OCI-LY1 (cell line): ENCODE measurements around the gene ITIH4.

Experiments
- H2AFZ ChIP-seq: fragments of 200-600 bp; sonication (generic), shearing (Covaris generic); 2 replicates; pipeline ENCODE4 v1.6.0; 2014; ENCODE audit warnings: antibody characterized with exemption, mild to moderate bottlenecking, low read length
- H3F3A ChIP-seq: fragments of 200-600 bp; sonication (generic), shearing (Covaris generic); 2 replicates; pipeline ENCODE4 v1.6.0; 2014; ENCODE audit warnings: mild to moderate bottlenecking, antibody characterized with exemption, low read length, moderate library complexity; ENCODE audit not compliant: insufficient read depth
- H3K27ac ChIP-seq: fragments of 200-600 bp; sonication (generic); 2 replicates; pipeline ENCODE4 v1.5.1; 2014; ENCODE audit warnings: low read length, mixed run types, mild to moderate bottlenecking, low read depth; ENCODE audit not compliant: poor library complexity, severe bottlenecking
- H3K27me3 ChIP-seq: fragments of 200-600 bp; sonication (generic); 2 replicates; pipeline ENCODE4 v1.6.0; 2014; ENCODE audit warnings: antibody characterized with exemption, mild to moderate bottlenecking, low read length, moderate library complexity; ENCODE audit not compliant: insufficient read depth
- H3K36me3 ChIP-seq: fragments of 200-600 bp; sonication (generic); 2 replicates; pipeline ENCODE4 v1.6.1; 2014; ENCODE audit warnings: mild to moderate bottlenecking, antibody characterized with exemption, low read length, moderate library complexity, mixed read lengths; ENCODE audit not compliant: insufficient read depth
- H3K4me1 ChIP-seq: fragments of 200-600 bp; sonication (generic); 2 replicates; pipeline ENCODE4 v1.5.1; 2014; ENCODE audit warnings: mild to moderate bottlenecking, low read length, moderate library complexity; ENCODE audit not compliant: insufficient read depth, severe bottlenecking
- H3K4me2 ChIP-seq: fragments of 200-600 bp; sonication (generic), shearing (Covaris generic); 2 replicates; pipeline ENCODE4 v1.6.1; 2014; ENCODE audit warnings: low read length
- H3K4me3 ChIP-seq: fragments of 200-600 bp; sonication (generic); 2 replicates; pipeline ENCODE4 v1.5.1; 2014; ENCODE audit warnings: low read length, low read depth, mild to moderate bottlenecking, mixed read lengths; ENCODE audit not compliant: poor library complexity, severe bottlenecking
- H3K79me2 ChIP-seq: fragments of 200-600 bp; shearing (Covaris generic); 2 replicates; pipeline ENCODE4 v1.6.1; 2016; ENCODE audit warnings: mixed run types, low read length, mixed read lengths; ENCODE audit not compliant: insufficient read depth
- H3K9ac ChIP-seq: fragments of 200-600 bp; sonication (generic), shearing (Covaris generic); 2 replicates; pipeline ENCODE4 v1.6.1; 2014; ENCODE audit warnings: mild to moderate bottlenecking, low read length, mixed read lengths
- H3K9me2 ChIP-seq: fragments of 200-600 bp; sonication (generic), shearing (Covaris generic); 2 replicates; pipeline ENCODE4 v1.6.1; 2014; ENCODE audit warnings: low read depth, mild to moderate bottlenecking, low read length, mixed read lengths
- H3K9me3 ChIP-seq: fragments of 200-600 bp; shearing (Covaris generic); 2 replicates; pipeline ENCODE4 v1.6.1; 2014; ENCODE audit warnings: low read length, mixed read lengths
- H4K20me1 ChIP-seq: fragments of 200-600 bp; sonication (generic), shearing (Covaris generic); 2 replicates; pipeline ENCODE4 v1.6.0; 2016; ENCODE audit warnings: mild to moderate bottlenecking, low read length; ENCODE audit not compliant: insufficient read depth
- EZH2 ChIP-seq: fragments of 200-600 bp; sonication (generic), shearing (Covaris generic); IDR thresholded peaks from 2 replicates; pipeline ENCODE4 v1.8.0; 2017; ENCODE audit warnings: borderline replicate concordance, mixed run types, mild to moderate bottlenecking, antibody characterized with exemption, low read length, moderate library complexity, mixed read lengths
- TF ChIP-seq, protein P1 (sequence below): fragments of 200-600 bp; sonication (generic), shearing (Covaris generic); IDR thresholded peaks from 2 replicates; pipeline ENCODE4 v1.5.1; 2017; ENCODE audit warnings: mild to moderate bottlenecking, antibody characterized with exemption, low read length, moderate library complexity, mixed read lengths

The ITIH4 gene

DNA sequence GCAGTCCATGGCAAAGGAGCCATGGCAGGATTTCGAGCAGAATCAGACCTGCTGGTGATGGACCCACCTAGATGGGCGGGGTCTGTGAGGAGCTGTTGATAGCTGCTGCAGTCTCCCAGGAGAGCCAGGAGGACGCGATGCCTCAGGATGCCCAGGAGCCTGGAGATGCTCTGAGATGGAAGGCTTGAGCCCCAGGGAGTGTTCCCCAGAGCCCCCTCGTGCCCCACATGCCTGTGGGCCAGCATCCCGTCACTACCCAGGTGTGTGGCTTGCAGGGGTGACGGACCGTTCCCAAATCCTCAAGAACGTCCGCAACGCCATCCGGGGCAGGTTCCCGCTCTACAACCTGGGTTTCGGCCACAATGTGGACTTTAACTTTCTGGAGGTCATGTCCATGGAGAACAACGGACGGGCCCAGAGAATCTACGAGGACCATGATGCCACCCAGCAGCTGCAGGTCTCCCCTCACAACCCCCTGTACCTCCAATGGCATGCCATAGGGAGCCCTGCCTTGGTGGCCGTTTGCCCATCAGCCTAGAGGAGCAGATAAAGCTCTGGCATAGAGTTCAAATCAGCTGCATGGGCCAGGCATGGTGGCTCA is 46.4 kb downstream of the ITIH4 start:
- Histone ChIP-seq H4K20me1 (no peaks in the 10 kb centered on the region), H3K27me3 (no peaks in the 10 kb centered on the region), H2AFZ (no peak overlapping the region), H3K4me2 (no peak overlapping the region), H3K79me2 (no peaks in the 10 kb centered on the region), H3K9ac (no peak overlapping the region), H3K9me3 (no peaks in the 10 kb centered on the region), H3F3A (no peaks in the 10 kb centered on the region), H3K4me1 (peaks cover 8% of the 10 kb centered on the region), H3K27ac (no peak overlapping the region), H3K36me3 (no peaks in the 10 kb centered on the region), H3K4me3 (no peak overlapping the region), H3K9me2 (no peaks in the 10 kb centered on the region)
- no peak for TF ChIP-seq EZH2
- TF ChIP-seq, protein P1, sequence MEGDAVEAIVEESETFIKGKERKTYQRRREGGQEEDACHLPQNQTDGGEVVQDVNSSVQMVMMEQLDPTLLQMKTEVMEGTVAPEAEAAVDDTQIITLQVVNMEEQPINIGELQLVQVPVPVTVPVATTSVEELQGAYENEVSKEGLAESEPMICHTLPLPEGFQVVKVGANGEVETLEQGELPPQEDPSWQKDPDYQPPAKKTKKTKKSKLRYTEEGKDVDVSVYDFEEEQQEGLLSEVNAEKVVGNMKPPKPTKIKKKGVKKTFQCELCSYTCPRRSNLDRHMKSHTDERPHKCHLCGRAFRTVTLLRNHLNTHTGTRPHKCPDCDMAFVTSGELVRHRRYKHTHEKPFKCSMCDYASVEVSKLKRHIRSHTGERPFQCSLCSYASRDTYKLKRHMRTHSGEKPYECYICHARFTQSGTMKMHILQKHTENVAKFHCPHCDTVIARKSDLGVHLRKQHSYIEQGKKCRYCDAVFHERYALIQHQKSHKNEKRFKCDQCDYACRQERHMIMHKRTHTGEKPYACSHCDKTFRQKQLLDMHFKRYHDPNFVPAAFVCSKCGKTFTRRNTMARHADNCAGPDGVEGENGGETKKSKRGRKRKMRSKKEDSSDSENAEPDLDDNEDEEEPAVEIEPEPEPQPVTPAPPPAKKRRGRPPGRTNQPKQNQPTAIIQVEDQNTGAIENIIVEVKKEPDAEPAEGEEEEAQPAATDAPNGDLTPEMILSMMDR = no peak

DNA sequence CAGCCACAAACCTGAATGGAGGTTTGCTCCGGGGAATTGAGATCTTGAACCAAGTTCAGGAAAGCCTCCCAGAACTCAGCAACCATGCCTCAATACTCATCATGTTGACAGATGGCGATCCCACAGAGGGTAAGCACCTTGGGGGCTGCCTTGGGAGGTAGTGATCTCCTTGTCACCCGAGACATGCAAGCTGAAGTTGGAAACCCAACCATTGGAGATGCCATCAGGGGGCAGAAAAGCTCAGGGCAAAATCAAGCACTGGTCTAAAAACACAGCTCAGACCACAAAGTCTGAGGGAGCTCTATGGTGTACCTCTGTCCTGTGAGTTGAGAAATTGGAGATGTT is 47.3 kb downstream of the ITIH4 start:
- Histone ChIP-seq H3K9me2 (no peaks in the 10 kb centered on the region), H3K9me3 (no peaks in the 10 kb centered on the region), H3K9ac (no peak overlapping the region), H3K4me1 (peaks cover 10% of the 10 kb centered on the region), H4K20me1 (no peaks in the 10 kb centered on the region), H3K79me2 (no peaks in the 10 kb centered on the region), H3K4me3 (no peak overlapping the region), H3K36me3 (no peaks in the 10 kb centered on the region), H3K4me2 (no peak overlapping the region), H3K27me3 (no peaks in the 10 kb centered on the region), H2AFZ (no peak overlapping the region), H3K27ac (no peak overlapping the region), H3F3A (no peaks in the 10 kb centered on the region)
- TF ChIP-seq, protein P1 = peak; percentile 9; the same call in 1 of the 2 replicates
- no peak for TF ChIP-seq EZH2

DNA sequence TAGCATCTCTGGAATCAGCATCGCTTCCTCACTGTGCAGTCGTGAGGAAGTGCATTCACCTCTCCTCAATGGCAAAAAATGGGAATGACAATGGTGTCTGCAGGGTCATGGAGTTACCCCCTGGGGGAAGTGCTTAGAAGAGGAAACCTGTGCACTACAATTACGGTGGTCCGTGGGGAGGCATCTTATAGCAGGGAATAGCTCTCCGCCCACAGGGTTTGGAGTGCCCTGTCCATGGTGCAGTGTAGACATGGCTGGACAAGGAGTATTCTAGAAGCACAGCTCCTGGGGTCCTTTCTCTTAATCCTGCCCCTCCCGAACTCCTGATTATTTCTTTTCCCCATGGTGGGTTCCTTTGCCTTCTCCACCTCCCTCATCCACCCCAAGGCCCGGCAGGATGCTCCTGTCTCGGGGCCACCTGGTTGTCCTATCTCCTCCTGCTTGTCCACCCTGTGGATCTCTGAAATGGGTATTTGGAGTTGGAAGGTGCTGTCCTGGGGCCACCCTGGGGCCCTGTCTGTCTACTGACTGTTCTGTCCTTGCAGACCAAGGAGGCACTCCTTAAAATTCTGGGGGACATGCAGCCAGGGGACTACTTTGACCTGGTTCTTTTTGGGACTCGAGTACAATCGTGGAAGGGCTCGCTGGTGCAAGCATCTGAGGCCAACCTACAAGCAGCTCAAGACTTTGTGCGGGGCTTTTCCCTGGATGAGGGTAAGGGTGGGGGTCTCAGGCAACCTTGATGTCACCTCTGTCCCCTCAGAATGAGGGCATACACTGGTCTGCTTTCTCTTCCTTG is 47.9 kb downstream of the ITIH4 start:
- no peak overlapping the region for H3K27ac ChIP-seq
- no peak overlapping the region for H2AFZ ChIP-seq
- no peak overlapping the region for H3K4me2 ChIP-seq
- no peaks in the 10 kb centered on the region for H3K9me3 ChIP-seq
- no peaks in the 10 kb centered on the region for H3F3A ChIP-seq
- H3K9ac ChIP-seq = no peak overlapping the region
- no peaks in the 10 kb centered on the region for H3K79me2 ChIP-seq
- H4K20me1 ChIP-seq = no peaks in the 10 kb centered on the region
- H3K36me3 ChIP-seq = no peaks in the 10 kb centered on the region
- no peaks in the 10 kb centered on the region for H3K9me2 ChIP-seq
- H3K27me3 ChIP-seq = no peaks in the 10 kb centered on the region
- H3K4me3 ChIP-seq = no peak overlapping the region
- H3K4me1 ChIP-seq = peaks cover 10% of the 10 kb centered on the region
- no peak for TF ChIP-seq EZH2
- TF ChIP-seq, protein P1 = no peak
